K562 (cell line): ENCODE data around the gene EXTL1. TPM values are rescaled to one million over a fixed set of nuclear protein-coding genes. Genes with fewer than 3 reads are reported as not detected.

Source experiments
- GMEB1 ChIP-seq: fragments of 250-450 bp; sonication (Bioruptor Pico); IDR thresholded peaks from 2 replicates; pipeline ENCODE4 v1.4.0; 2020; ENCODE audit warnings: mild to moderate bottlenecking
- HMGXB4 ChIP-seq: sonication (generic); formaldehyde crosslinking; IDR thresholded peaks from 2 replicates; pipeline ENCODE4 v1.8.1; 2023; ENCODE audit warnings: mild to moderate bottlenecking, missing genetic modification reagents
- HOXB6 ChIP-seq: fragments of 250-450 bp; sonication (Bioruptor Pico); IDR thresholded peaks from 2 replicates; pipeline ENCODE4 v1.5.1; 2022; ENCODE audit warnings: mild to moderate bottlenecking, borderline replicate concordance
- MAFF ChIP-seq: IDR thresholded peaks from 2 replicates; pipeline ENCODE4 v1.6.1; 2012; ENCODE audit warnings: low read length, improper control_type of control experiment
- MAX ChIP-seq: sonication (generic); formaldehyde crosslinking; IDR thresholded peaks from 2 replicates; pipeline ENCODE4 v1.9.0; 2022; ENCODE audit warnings: mild to moderate bottlenecking, missing genetic modification reagents
- MED1 ChIP-seq: sonication (generic); formaldehyde crosslinking; IDR thresholded peaks from 2 replicates; pipeline ENCODE4 v1.8.1; 2023; ENCODE audit warnings: missing genetic modification reagents, borderline replicate concordance
- NR2C2 ChIP-seq, 2 experiments: fragments of 200-800 bp in 1 of 2; sonication (Bioruptor generic) in 1 of 2; sonication (generic) in 1 of 2; formaldehyde crosslinking in 1 of 2; IDR thresholded peaks; 2 replicates each; pipeline versions ENCODE4 v1.6.1 to v1.8.0; 2016 to 2022; ENCODE audit warnings: mild to moderate bottlenecking in 1 of 2, missing compliant biosample characterization in 1 of 2, missing genetic modification characterization in 1 of 2, missing genetic modification reagents in 1 of 2
- PHF8 ChIP-seq: fragments of 200-600 bp; sonication (generic); IDR thresholded peaks from 2 replicates; pipeline ENCODE4 v1.6.1; 2012; ENCODE audit warnings: mixed run types, mild to moderate bottlenecking, inconsistent platforms, low read length, moderate library complexity, borderline replicate concordance
- SNAPC5 ChIP-seq: fragments of 250-450 bp; sonication (Bioruptor Pico); IDR thresholded peaks from 2 replicates; pipeline ENCODE4 v1.8.0; 2021; ENCODE audit warnings: moderate library complexity, mild to moderate bottlenecking, inconsistent platforms
- SP1 ChIP-seq: sonication (generic); formaldehyde crosslinking; IDR thresholded peaks from 2 replicates; pipeline ENCODE4 v1.8.1; 2022; ENCODE audit warnings: mild to moderate bottlenecking, missing genetic modification reagents
- TAF1 ChIP-seq: IDR thresholded peaks from 2 replicates; pipeline ENCODE4 v1.6.1; 2011; ENCODE audit warnings: mild to moderate bottlenecking, low read length, moderate library complexity; ENCODE audit not compliant: insufficient read depth, control insufficient read depth, severe bottlenecking; ENCODE audit errors: extremely low read depth
- TFAM ChIP-seq: fragments of 250-450 bp; sonication (Bioruptor Pico); conservative IDR thresholded peaks from 2 replicates; pipeline ENCODE4 v1.5.0; 2021; ENCODE audit warnings: mild to moderate bottlenecking, moderate library complexity
- ZNF217 ChIP-seq: sonication (generic); formaldehyde crosslinking; IDR thresholded peaks from 2 replicates; pipeline ENCODE4 v1.8.0; 2022; ENCODE audit warnings: mild to moderate bottlenecking, missing genetic modification reagents
- ZNF408 ChIP-seq: fragments of 250-450 bp; sonication (Bioruptor Pico); IDR thresholded peaks from 2 replicates; pipeline ENCODE4 v1.4.0; 2020; ENCODE audit warnings: low read depth, mild to moderate bottlenecking, moderate library complexity
- ZNF740 ChIP-seq, 3 experiments: fragments of 200-800 bp in 1 of 3; sonication (Bioruptor generic) in 1 of 3; sonication (generic) in 1 of 3; formaldehyde crosslinking in 1 of 3; IDR thresholded peaks; 2 replicates each; pipeline versions ENCODE4 v1.6.1 to v1.8.0; 2016 to 2022; ENCODE audit warnings: mild to moderate bottlenecking in 2 of 3, missing compliant biosample characterization in 2 of 3, missing genetic modification characterization in 2 of 3, missing genetic modification reagents in 1 of 3
- polyA plus RNA-seq, 8 experiments: library from polyadenylated mRNA; depleted of rRNA in 4 of 8; stranded (reverse) in 5 of 8; unstranded in 3 of 8; fragments of >200 nt; fragmentation: Nextera tagmentation in 2 of 8; fragmentation: Illumina TruSeq in 1 of 8; extraction: Ambion mirVana in 2 of 8; extraction: Trizol in 1 of 8; gene quantifications; 2 replicates each; pipeline versions ENCODE4 v1.2.1 to v1.2.3, GENCODE V29; 2011 to 2014; ENCODE audit warnings: inconsistent platforms in 1 of 8, missing spikeins in 1 of 8
- total RNA-seq, 7 experiments: library from RNA; depleted of rRNA in 6 of 7; stranded (reverse); fragments of >200 nt in 6 of 7; fragmentation: Illumina TruSeq in 2 of 7; extraction: Trizol in 2 of 7; gene quantifications; 2 replicates each; pipeline versions ENCODE4 v1.2.1 to v1.2.3, GENCODE V29; 2011 to 2021; ENCODE audit warnings: low replicate concordance in 1 of 7
- TF ChIP-seq, protein P1 (sequence below): fragments of 450-650 bp; formaldehyde crosslinking; IDR thresholded peaks from 2 replicates; pipeline ENCODE4 v1.4.0; 2020; ENCODE audit warnings: mild to moderate bottlenecking
- TF ChIP-seq, protein P2 (sequence below): fragments of 450-650 bp; formaldehyde crosslinking; IDR thresholded peaks from 2 replicates; pipeline ENCODE4 v1.4.0; 2020; ENCODE audit warnings: mild to moderate bottlenecking, moderate library complexity

Gene EXTL1
- total and polyA plus RNA-seq, 9 of the 15 experiments (the other 6 are each of a cell fraction or from before 2014, with no cell fraction given), result 0.04 to 0.23 (median 0.08) TPM; not detected in 3

GRCh38 chr1:26060832-26061574 lies 39.4 kb downstream of the EXTL1 start (continued):
- TF ChIP-seq ZNF740 (CRISPR knock-in tag; IDR thresholded peaks at IDR 0.05), result no peak
- no peak for TF ChIP-seq ZNF740 (tag; IDR thresholded peaks at IDR 0.05)
- TF ChIP-seq, protein P1, sequence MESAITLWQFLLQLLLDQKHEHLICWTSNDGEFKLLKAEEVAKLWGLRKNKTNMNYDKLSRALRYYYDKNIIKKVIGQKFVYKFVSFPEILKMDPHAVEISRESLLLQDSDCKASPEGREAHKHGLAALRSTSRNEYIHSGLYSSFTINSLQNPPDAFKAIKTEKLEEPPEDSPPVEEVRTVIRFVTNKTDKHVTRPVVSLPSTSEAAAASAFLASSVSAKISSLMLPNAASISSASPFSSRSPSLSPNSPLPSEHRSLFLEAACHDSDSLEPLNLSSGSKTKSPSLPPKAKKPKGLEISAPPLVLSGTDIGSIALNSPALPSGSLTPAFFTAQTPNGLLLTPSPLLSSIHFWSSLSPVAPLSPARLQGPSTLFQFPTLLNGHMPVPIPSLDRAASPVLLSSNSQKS (CRISPR knock-in tag), result no peak
- TF ChIP-seq TFAM (CRISPR knock-in tag), result no peak
- TF ChIP-seq TAF1, result no peak
- TF ChIP-seq MAX (CRISPR knock-in tag), result peak; percentile 22; the same call in 1 of the 2 replicates
- no peak for TF ChIP-seq ZNF408 (CRISPR knock-in tag)
- TF ChIP-seq NR2C2 (CRISPR knock-in tag; IDR thresholded peaks at IDR 0.05), result 0 out of 2 replicates have a peak, but pooled peaks have one; percentile 50
- no peak for TF ChIP-seq NR2C2 (tag; IDR thresholded peaks at IDR 0.05)
- TF ChIP-seq HMGXB4 (CRISPR knock-in tag), result no peak
- TF ChIP-seq MED1 (CRISPR knock-in tag), result no peak
- no peak for TF ChIP-seq GMEB1 (CRISPR knock-in tag)
- no peak for TF ChIP-seq ZNF217 (CRISPR knock-in tag)
- TF ChIP-seq SP1 (CRISPR knock-in tag), result 0 out of 2 replicates have a peak, but pooled peaks have one; percentile 47
- no peak for TF ChIP-seq SNAPC5 (CRISPR knock-in tag)
- TF ChIP-seq HOXB6, result no peak
- TF ChIP-seq MAFF, result no peak
- peak; percentile 18; the same call in 1 of the 2 replicates for TF ChIP-seq PHF8
- TF ChIP-seq, protein P2, sequence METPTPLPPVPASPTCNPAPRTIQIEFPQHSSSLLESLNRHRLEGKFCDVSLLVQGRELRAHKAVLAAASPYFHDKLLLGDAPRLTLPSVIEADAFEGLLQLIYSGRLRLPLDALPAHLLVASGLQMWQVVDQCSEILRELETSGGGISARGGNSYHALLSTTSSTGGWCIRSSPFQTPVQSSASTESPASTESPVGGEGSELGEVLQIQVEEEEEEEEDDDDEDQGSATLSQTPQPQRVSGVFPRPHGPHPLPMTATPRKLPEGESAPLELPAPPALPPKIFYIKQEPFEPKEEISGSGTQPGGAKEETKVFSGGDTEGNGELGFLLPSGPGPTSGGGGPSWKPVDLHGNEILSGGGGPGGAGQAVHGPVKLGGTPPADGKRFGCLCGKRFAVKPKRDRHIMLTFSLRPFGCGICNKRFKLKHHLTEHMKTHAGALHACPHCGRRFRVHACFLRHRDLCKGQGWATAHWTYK (CRISPR knock-in tag), result no peak
